ENCODE results near the gene ANKRD66. TPM values are rescaled to one million over a fixed set of nuclear protein-coding genes. Genes with fewer than 3 reads are reported as not detected.

ANKRD66 gene
- total RNA-seq, 1 donor from 2014 or later: not detected

- no peak for TF ChIP-seq CTCF (IDR thresholded peaks at IDR 0.05; ENCODE audit: insufficient read depth, low read length, severe bottlenecking)
- DNase-seq (ENCODE audit: low read depth) (no peak), FAIRE-seq (no peak)
- H3K4me3 ChIP-seq (ENCODE audit: low read depth, low read length): no peak overlapping the region
- no peaks in the 10 kb centered on the region for H3K36me3 ChIP-seq (ENCODE audit: control insufficient read depth, insufficient read depth, low read length)
- H3K27me3 ChIP-seq (ENCODE audit: control insufficient read depth, insufficient read depth, low read length): no peaks in the 10 kb centered on the region
These were observed 47.3 kb downstream of the ANKRD66 start for GRCh38 chr6:46794068-46794467.

- FAIRE-seq: peak; percentile 85
- DNase-seq (ENCODE audit: low read depth): no peak
- no peak for TF ChIP-seq CTCF (IDR thresholded peaks at IDR 0.05; ENCODE audit: insufficient read depth, low read length, severe bottlenecking)
- Histone ChIP-seq H3K27me3 (ENCODE audit: control insufficient read depth, insufficient read depth, low read length) (no peaks in the 10 kb centered on the region), H3K4me3 (ENCODE audit: low read depth, low read length) (no peak overlapping the region), H3K36me3 (ENCODE audit: control insufficient read depth, insufficient read depth, low read length) (no peaks in the 10 kb centered on the region)
These were observed 49.1 kb downstream of the ANKRD66 start for GRCh38 chr6:46795816-46796215.

- peak; percentile 95 for DNase-seq (ENCODE audit: low read depth)
- H3K4me3 ChIP-seq (ENCODE audit: low read depth, low read length): no peak overlapping the region
- peak; percentile 80 for FAIRE-seq
- no peaks in the 10 kb centered on the region for H3K27me3 ChIP-seq (ENCODE audit: control insufficient read depth, insufficient read depth, low read length)
- TF ChIP-seq CTCF (IDR thresholded peaks at IDR 0.05; ENCODE audit: insufficient read depth, low read length, severe bottlenecking): no peak
- H3K36me3 ChIP-seq (ENCODE audit: control insufficient read depth, insufficient read depth, low read length): no peaks in the 10 kb centered on the region
These were observed 50.3 kb downstream of the ANKRD66 start for GRCh38 chr6:46796848-46797580.

- FAIRE-seq (no peak), DNase-seq (ENCODE audit: low read depth) (peak; percentile 46)
- Histone ChIP-seq H3K4me3 (ENCODE audit: low read depth, low read length) (no peak overlapping the region), H3K36me3 (ENCODE audit: control insufficient read depth, insufficient read depth, low read length) (no peaks in the 10 kb centered on the region), H3K27me3 (ENCODE audit: control insufficient read depth, insufficient read depth, low read length) (no peaks in the 10 kb centered on the region)
- no peak for TF ChIP-seq CTCF (IDR thresholded peaks at IDR 0.05; ENCODE audit: insufficient read depth, low read length, severe bottlenecking)
These were observed 52.9 kb downstream of the ANKRD66 start for GRCh38 chr6:46799657-46800056.

GRCh38 chr6:46808806-46809205 is 62.1 kb downstream of the ANKRD66 start:
- Histone ChIP-seq H3K27me3 (ENCODE audit: control insufficient read depth, insufficient read depth, low read length) (no peaks in the 10 kb centered on the region), H3K4me3 (ENCODE audit: low read depth, low read length) (no peak overlapping the region), H3K36me3 (ENCODE audit: control insufficient read depth, insufficient read depth, low read length) (no peaks in the 10 kb centered on the region)
- no peak for FAIRE-seq
- no peak for TF ChIP-seq CTCF (IDR thresholded peaks at IDR 0.05; ENCODE audit: insufficient read depth, low read length, severe bottlenecking)
- DNase-seq (ENCODE audit: low read depth): no peak

Other genes starting within 250 kb of the ANKRD66 start
- gene CYP39A1, start 94.1 kb upstream of the ANKRD66 start, total RNA-seq: 5.0 and 17.4 TPM in 2 replicates
- 5.3 and 13.8 TPM in 2 replicates for gene SLC25A27, start 94.0 kb upstream of the ANKRD66 start, total RNA-seq
- 0.26 TPM in 2 replicates for gene TDRD6, start 59.0 kb upstream of the ANKRD66 start, total RNA-seq
- gene PLA2G7, start 11.6 kb upstream of the ANKRD66 start, total RNA-seq: not detected in 2 replicates
- not detected in 2 replicates for gene MEP1A, start 46.5 kb downstream of the ANKRD66 start, total RNA-seq
- gene ADGRF5, start 175.0 kb downstream of the ANKRD66 start, total RNA-seq: not detected in 2 replicates